BJ (cell line): ENCODE results near the gene ARHGAP26. TPM values are rescaled to one million over a fixed set of nuclear protein-coding genes. Genes with fewer than 3 reads are reported as not detected.

Experiments
- CTCF ChIA-PET: fragments of 350-600 bp; formaldehyde crosslinking; extraction: SDS; loops from one replicate; lab custom pipeline; 2021; ENCODE audit warnings: antibody characterized with exemption, inconsistent platforms; lab: Yijun Ruan, JAX
- POLR2A ChIA-PET: fragments of 300-600 bp; sonication (Branson Sonifier 250); formaldehyde crosslinking; extraction: SDS; loops from one replicate; lab custom pipeline; 2021; ENCODE audit warnings: antibody characterized with exemption; lab: Charles Lee
- DNase-seq: peaks from one replicate; pipeline ENCODE4 v3.0.0-alpha.2; 2011; ENCODE audit warnings: low read depth
- H3K27me3 ChIP-seq: 2 replicates; pipeline ENCODE4 v1.6.0; 2011; ENCODE audit warnings: low read length; ENCODE audit not compliant: control insufficient read depth, insufficient read depth
- H3K36me3 ChIP-seq: 2 replicates; pipeline ENCODE4 v1.5.1; 2011; ENCODE audit warnings: low read length; ENCODE audit not compliant: control insufficient read depth, insufficient read depth
- H3K4me3 ChIP-seq: 2 replicates; pipeline ENCODE4 v1.5.1; 2011; ENCODE audit warnings: low read depth, mild to moderate bottlenecking, control low read depth, low read length
- polyA plus RNA-seq: library from polyadenylated mRNA; depleted of rRNA; stranded (reverse); fragments of >200 nt; gene quantifications from 2 replicates; pipeline ENCODE4 v1.2.3, GENCODE V29; 2011
- TF ChIP-seq, protein P1 (sequence below): IDR thresholded peaks from 2 replicates; pipeline ENCODE4 v1.5.1; 2011; ENCODE audit warnings: low read depth, mild to moderate bottlenecking, control low read depth, inconsistent platforms, low read length, moderate library complexity; ENCODE audit not compliant: insufficient read depth

ARHGAP26 gene
- polyA plus RNA-seq, 1 experiment: 4.8 TPM

DNA sequence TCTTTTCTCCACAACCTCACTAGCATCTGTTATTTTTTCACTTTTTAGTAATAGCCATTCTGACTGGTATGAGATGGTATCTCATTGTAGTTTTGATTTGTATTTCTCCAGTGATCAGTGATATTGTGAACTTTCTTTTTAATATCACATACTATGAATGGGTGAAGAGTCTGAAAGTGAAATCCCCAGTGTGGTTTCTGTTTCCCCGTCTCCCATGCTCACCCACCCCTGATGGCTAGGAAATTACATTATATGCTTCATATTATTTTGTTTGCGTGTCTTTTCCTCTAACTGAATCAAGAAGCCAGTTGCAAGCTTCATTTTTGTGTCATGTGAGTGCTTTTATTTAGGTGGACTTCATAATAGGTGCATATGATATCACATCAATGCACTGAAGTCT lies 171.1 kb downstream of the ARHGAP26 start:
- Histone ChIP-seq H3K27me3 (no peaks in the 10 kb centered on the region), H3K4me3 (no peak overlapping the region), H3K36me3 (no peaks in the 10 kb centered on the region)
- no peak for DNase-seq
- POLR2A ChIA-PET: no interaction called here
- CTCF ChIA-PET: no interaction called here
- TF ChIP-seq, protein P1, sequence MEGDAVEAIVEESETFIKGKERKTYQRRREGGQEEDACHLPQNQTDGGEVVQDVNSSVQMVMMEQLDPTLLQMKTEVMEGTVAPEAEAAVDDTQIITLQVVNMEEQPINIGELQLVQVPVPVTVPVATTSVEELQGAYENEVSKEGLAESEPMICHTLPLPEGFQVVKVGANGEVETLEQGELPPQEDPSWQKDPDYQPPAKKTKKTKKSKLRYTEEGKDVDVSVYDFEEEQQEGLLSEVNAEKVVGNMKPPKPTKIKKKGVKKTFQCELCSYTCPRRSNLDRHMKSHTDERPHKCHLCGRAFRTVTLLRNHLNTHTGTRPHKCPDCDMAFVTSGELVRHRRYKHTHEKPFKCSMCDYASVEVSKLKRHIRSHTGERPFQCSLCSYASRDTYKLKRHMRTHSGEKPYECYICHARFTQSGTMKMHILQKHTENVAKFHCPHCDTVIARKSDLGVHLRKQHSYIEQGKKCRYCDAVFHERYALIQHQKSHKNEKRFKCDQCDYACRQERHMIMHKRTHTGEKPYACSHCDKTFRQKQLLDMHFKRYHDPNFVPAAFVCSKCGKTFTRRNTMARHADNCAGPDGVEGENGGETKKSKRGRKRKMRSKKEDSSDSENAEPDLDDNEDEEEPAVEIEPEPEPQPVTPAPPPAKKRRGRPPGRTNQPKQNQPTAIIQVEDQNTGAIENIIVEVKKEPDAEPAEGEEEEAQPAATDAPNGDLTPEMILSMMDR: no peak

DNA sequence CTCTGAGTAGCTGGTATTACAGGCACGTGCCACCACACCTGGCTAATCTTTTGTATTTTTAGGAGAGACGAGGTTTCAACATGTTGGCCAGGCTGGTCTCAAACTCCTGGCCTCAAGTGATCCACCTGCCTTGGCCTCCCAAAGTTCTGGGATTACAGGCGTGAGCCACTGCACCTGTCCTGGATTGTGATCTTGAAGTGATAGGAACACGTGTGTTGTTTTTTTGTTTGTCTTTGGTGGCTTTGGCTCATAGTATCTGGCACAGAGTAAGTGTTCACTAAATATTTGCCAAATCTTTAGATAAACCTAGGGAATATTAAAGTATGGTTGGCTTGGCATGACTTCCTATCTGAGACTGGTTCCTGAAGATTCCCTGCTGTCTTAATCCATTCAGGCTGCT lies 172.7 kb downstream of the ARHGAP26 start:
- no peak for DNase-seq
- ChIA-PET POLR2A (no interaction called here), CTCF (no interaction called here)
- TF ChIP-seq, protein P1: no peak
- H3K36me3 ChIP-seq: no peaks in the 10 kb centered on the region
- no peaks in the 10 kb centered on the region for H3K27me3 ChIP-seq
- H3K4me3 ChIP-seq: no peak overlapping the region

DNA sequence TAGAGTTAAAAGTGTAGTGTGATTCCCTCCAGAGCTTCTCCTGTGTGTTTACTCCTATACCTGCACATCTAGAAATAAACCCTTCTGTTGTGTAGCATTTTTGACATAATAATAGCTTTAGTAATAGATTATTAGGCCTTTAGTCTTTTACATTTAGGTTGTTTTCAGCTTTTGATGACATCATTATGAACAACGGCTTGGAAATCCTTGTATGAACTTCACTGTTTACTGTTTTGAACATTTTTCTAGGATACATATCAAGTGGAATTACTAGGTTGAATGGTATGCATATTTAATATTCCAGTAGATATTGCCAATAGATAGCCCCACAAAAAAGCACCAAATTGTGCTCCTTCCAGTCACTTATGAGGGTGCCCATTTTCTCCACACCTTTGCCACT lies 174.0 kb downstream of the ARHGAP26 start:
- H3K36me3 ChIP-seq: no peaks in the 10 kb centered on the region
- TF ChIP-seq, protein P1: no peak
- no peaks in the 10 kb centered on the region for H3K27me3 ChIP-seq
- POLR2A ChIA-PET: no interaction called here
- CTCF ChIA-PET: no interaction called here
- DNase-seq: no peak
- H3K4me3 ChIP-seq: no peak overlapping the region

DNA sequence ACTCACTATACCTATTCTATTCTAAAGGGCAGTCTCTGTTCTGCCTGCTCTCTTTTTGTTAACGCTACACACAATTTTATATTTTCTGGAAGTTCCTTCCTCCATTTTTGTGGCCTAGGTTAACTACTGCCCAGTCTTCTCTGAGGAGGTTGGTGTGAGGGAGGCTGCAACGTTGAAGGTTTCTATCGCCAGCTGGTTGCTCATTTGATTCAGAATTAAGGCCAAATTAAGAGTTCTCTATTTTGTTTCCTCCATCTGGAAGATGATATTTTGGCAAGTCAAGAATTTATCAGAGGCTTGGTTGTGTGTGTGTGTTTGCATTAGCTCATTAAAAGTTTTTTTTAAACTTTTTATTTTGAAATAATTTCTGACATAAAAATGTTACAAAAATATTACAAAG lies 175.1 kb downstream of the ARHGAP26 start:
- Histone ChIP-seq H3K27me3 (no peaks in the 10 kb centered on the region), H3K36me3 (no peaks in the 10 kb centered on the region), H3K4me3 (no peak overlapping the region)
- DNase-seq: no peak
- CTCF ChIA-PET: no interaction called here
- POLR2A ChIA-PET: no interaction called here
- TF ChIP-seq, protein P1: no peak

DNA sequence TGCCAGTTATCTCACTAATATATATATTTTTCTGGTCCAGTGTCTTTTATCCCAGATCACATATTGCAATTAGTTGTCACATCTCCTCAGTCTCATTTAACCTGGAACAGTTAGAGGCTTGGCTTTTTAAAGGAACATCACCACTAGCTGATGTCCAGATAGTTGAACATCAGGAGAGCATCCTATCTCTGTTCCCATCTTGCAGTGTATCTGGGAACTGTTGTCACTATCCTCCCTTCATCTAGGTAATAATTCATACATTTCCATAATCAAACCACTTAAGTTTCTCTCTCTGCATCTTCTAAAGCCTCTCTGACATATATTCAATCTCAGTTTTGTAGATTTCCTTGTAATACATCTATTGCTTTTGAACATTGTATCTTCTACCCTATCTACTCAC lies 175.7 kb downstream of the ARHGAP26 start:
- H3K27me3 ChIP-seq: no peaks in the 10 kb centered on the region
- CTCF ChIA-PET: no interaction called here
- no peak overlapping the region for H3K4me3 ChIP-seq
- H3K36me3 ChIP-seq: no peaks in the 10 kb centered on the region
- POLR2A ChIA-PET: interaction anchor here (0.6 kb wide), 1 partner anchor 1958 kb away, joined by 3 read pairs; no protein-coding TSS in a partner anchor
- DNase-seq: no peak
- TF ChIP-seq, protein P1: no peak
